ENCODE data around the gene COL13A1. TPM values are rescaled to one million over a fixed set of nuclear protein-coding genes. Genes with fewer than 3 reads are reported as not detected.

The COL13A1 gene
- total and polyA plus RNA-seq, 2 of the 8 experiments (the other 6 are each of a cell fraction or from before 2014, with no cell fraction given) = 2.6 to 5.2 TPM

GRCh38 chr10:69855346-69856111 lies 53.8 kb downstream of the COL13A1 start:
- no peaks in the 10 kb centered on the region for H3K23me2 ChIP-seq (ENCODE audit: low read depth, low read length)
- H4K5ac ChIP-seq (ENCODE audit: insufficient read length, low read depth, low read length) = no peak overlapping the region
- no peak overlapping the region for H3K4me2 ChIP-seq (ENCODE audit: insufficient read depth in 1 of 2, low read depth in 2 of 2, low read length in 2 of 2)
- no peak overlapping the region for H2AFZ ChIP-seq (ENCODE audit: low read length)
- 0 out of 2 replicates have a peak overlapping the region, but pooled peaks have one; percentile 39 for H2AK5ac ChIP-seq (ENCODE audit: low read depth, low read length)
- H3K4me3 ChIP-seq (ENCODE audit: extremely low read depth in 1 of 4, insufficient read depth in 2 of 4, low read depth in 3 of 4, low read length in 4 of 4) = no peak overlapping the region
- no peaks in the 10 kb centered on the region for H4K20me1 ChIP-seq (replicated peaks in 1 of 2; ENCODE audit: control insufficient read depth in 1 of 2, insufficient read depth in 2 of 2, low read length in 2 of 2)
- no peak overlapping the region for H3K9ac ChIP-seq (replicated peaks in 1 of 4; ENCODE audit: extremely low read depth in 1 of 4, low read depth in 3 of 4, low read length in 3 of 4)
- H3K9me3 ChIP-seq (ENCODE audit: insufficient read depth in 2 of 2, low read depth in 1 of 2, low read length in 1 of 2) = no peaks in the 10 kb centered on the region
- H2BK20ac ChIP-seq (ENCODE audit: low read length) = peak overlapping the region; percentile 91; the same call in 1 of the 2 replicates
- peak overlapping the region; percentile 37 for H3K4ac ChIP-seq (replicated peaks; ENCODE audit: insufficient read length, low read depth, low read length)
- POLR2A ChIA-PET (ENCODE audit: partially characterized antibody) = interaction anchor here (1.7 kb wide), 1 partner anchor 11 kb away, joined by 5 read pairs; no protein-coding TSS in a partner anchor
- no peak overlapping the region; the same call in 1 of the 2 replicates for H3K18ac ChIP-seq (ENCODE audit: extremely low read depth, low read length)
- H4K91ac ChIP-seq (replicated peaks; ENCODE audit: insufficient read length, low read length) = peak overlapping the region; percentile 29
- H2BK15ac ChIP-seq (ENCODE audit: low read length) = peak overlapping the region; percentile 53; the same call in 1 of the 2 replicates
- H4K8ac ChIP-seq (ENCODE audit: extremely low read depth, insufficient read depth, low read length) = no peak overlapping the region
- 90% methylated on average over 6 of the region's 6 CpGs; no CpG with 5 or more reads in 1 of the 2 experiments for WGBS, 2 experiments (ENCODE audit: extremely low coverage in 1 of 2, insufficient coverage in 1 of 2, insufficient read length in 1 of 2, insufficient replicate concordance in 2 of 2, low coverage in 1 of 2, low lambda C conversion rate in 2 of 2, missing lambda C conversion rate in 1 of 2)
- DNase-seq (ENCODE audit: low read depth in 1 of 2, low spot score in 2 of 2) = no peak
- FAIRE-seq = no peak
- no peak overlapping the region for H2BK120ac ChIP-seq (replicated peaks; ENCODE audit: low read depth, low read length)
- H3K79me2 ChIP-seq (ENCODE audit: control insufficient read depth in 1 of 2, insufficient read depth in 2 of 2, low read length in 2 of 2) = no peaks in the 10 kb centered on the region
- no peak overlapping the region for H3K27ac ChIP-seq (ENCODE audit: low read depth, low read length)
- 0 out of 2 replicates have a peak overlapping the region, but pooled peaks have one; percentile 22 for H2BK5ac ChIP-seq (ENCODE audit: low read depth, low read length)
- no peak overlapping the region for H3K23ac ChIP-seq (ENCODE audit: insufficient read length)
- no peaks in the 10 kb centered on the region for H3K79me1 ChIP-seq (ENCODE audit: low read depth, low read length)
- H3K36me3 ChIP-seq (ENCODE audit: control insufficient read depth in 2 of 4, insufficient read depth in 4 of 4, low read length in 3 of 4) = no peaks in the 10 kb centered on the region
- H3K27me3 ChIP-seq (replicated peaks in 1 of 4; ENCODE audit: control insufficient read depth in 3 of 4, extremely low read depth in 1 of 4, insufficient read depth in 3 of 4, low read length in 3 of 4) = no peaks in the 10 kb centered on the region; a peak in 1 of 7 replicates
- H3K56ac ChIP-seq (replicated peaks; ENCODE audit: insufficient read length, low read depth, low read length) = no peak overlapping the region
- TF ChIP-seq JUN (IDR thresholded peaks at IDR 0.05; ENCODE audit: low read depth, low read length) = no peak
- TF ChIP-seq KDM5A (IDR thresholded peaks at IDR 0.05; ENCODE audit: low read length) = no peak
- no peak for TF ChIP-seq SRF (IDR thresholded peaks at IDR 0.05; ENCODE audit: low read depth, low read length)
- TF ChIP-seq CTBP2 (IDR thresholded peaks at IDR 0.05; ENCODE audit: borderline replicate concordance, insufficient read depth, insufficient read length, low read length) = no peak
- TF ChIP-seq, protein P1, sequence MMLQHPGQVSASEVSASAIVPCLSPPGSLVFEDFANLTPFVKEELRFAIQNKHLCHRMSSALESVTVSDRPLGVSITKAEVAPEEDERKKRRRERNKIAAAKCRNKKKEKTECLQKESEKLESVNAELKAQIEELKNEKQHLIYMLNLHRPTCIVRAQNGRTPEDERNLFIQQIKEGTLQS (IDR thresholded peaks at IDR 0.05; ENCODE audit: insufficient read depth, low read depth, low read length) = no peak
- TF ChIP-seq CBX5 (IDR thresholded peaks at IDR 0.05; ENCODE audit: low read depth, low read length) = no peak
- no peak for TF ChIP-seq HDAC6 (IDR thresholded peaks at IDR 0.05; ENCODE audit: low read depth, low read length)
- no peak for TF ChIP-seq RNF2 (IDR thresholded peaks at IDR 0.05; ENCODE audit: borderline replicate concordance, low read depth, low read length, missing control alignments, poor library complexity, severe bottlenecking)
- CTCF ChIA-PET (ENCODE audit: partially characterized antibody) = interaction anchor here (0.7 to 15.3 kb wide), 12 partner anchors 8 to 211 kb away, joined by 3 to 170 read pairs (median 4); partner anchors contain the start of gene COL13A1
- H3K14ac ChIP-seq (ENCODE audit: insufficient read length) = no peak overlapping the region
- H3K4me1 ChIP-seq (replicated peaks in 1 of 4; ENCODE audit: control insufficient read depth in 3 of 4, insufficient read depth in 4 of 4, low read length in 3 of 4) = peaks cover 8 to 26% (median 16%) of the 10 kb centered on the region in 4 experiments
- H2BK12ac ChIP-seq (ENCODE audit: low read depth, low read length) = peak overlapping the region; percentile 86; the same call in 1 of the 2 replicates

Measured in H1 (cell line).